Measurements from ENCODE around the gene ATP10A.

ATP10A gene

DNA sequence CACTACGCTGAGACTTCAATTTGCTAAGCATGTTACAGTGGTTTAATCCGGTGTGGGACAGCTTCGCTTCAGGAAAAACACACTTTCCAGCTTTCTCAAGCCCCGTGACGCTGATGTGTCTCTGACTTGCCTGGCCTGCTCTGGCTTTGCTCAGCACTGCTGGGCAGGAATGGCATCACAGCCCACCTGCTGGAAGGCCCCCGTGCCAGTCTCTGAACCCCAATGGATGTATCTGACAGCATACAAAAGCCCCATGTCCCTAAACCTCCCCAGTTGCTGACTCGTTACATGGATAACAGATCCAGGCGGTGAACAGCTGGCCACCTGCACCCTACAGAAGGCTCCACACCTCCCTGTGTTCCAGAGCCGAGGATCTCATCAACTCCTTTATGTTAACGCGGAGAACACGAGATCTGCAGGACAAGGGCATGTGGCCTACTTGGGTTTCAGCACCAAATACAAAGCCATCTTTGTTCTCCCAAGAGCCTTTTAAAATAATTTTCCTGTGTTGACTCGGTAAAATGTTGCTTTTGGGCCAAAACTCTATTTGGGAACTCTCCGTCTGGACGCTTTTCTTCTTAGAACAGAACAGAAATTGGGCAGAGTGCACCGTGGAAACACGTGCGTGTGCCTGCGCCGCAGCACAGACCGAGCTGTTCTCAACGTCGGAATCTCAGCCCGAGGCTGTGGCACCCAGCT, 61.4 kb downstream of the ATP10A start (continued):
- TF ChIP-seq, protein P1, sequence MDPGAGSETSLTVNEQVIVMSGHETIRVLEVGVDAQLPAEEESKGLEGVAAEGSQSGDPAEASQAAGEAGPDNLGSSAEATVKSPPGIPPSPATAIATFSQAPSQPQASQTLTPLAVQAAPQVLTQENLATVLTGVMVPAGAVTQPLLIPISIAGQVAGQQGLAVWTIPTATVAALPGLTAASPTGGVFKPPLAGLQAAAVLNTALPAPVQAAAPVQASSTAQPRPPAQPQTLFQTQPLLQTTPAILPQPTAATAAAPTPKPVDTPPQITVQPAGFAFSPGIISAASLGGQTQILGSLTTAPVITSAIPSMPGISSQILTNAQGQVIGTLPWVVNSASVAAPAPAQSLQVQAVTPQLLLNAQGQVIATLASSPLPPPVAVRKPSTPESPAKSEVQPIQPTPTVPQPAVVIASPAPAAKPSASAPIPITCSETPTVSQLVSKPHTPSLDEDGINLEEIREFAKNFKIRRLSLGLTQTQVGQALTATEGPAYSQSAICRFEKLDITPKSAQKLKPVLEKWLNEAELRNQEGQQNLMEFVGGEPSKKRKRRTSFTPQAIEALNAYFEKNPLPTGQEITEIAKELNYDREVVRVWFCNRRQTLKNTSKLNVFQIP (CRISPR knock-in tag; IDR thresholded peaks at IDR 0.05; ENCODE audit: borderline replicate concordance, low read depth), result no peak

DNA sequence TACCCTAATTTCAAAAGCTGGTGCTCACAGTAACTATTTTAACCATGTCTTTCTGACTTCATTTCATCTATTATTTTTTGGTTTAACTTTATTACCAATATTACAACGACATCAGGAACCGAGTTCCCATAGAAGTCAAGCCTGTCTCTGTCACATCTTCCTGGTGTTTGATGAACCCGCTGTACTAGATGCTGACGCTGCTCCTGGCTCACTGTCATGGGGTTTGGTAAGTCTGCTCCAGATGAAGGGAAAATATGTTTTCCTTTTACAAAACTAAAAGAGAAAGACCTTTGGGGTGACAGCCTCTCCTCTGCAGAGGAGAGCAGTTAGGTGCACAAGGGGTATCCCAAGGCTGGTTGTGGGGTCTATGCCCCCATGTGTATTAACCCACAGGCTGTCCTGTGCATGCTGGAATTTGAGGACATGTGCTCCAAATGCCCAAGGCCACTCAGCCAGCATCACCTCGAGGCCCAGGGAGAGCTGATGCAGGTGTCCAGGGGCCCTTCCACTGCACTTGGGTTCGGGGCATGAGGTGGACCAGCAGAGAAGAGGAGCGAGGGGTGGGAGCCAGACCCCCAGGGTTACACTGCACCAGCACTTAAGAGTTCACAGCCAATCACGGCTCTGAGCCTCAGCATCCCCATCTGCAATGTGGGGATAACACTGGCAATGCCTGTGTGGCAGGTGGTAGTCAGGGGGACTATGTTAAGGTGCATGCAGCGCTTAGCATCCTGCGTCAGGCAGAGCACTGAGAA, 62.2 kb downstream of the ATP10A start:
- TF ChIP-seq ZFP3 (CRISPR knock-in tag; IDR thresholded peaks at IDR 0.05) (no peak), ISL1 (CRISPR knock-in tag; IDR thresholded peaks at IDR 0.05) (no peak), ZNF8 (CRISPR knock-in tag; IDR thresholded peaks at IDR 0.05) (no peak), ZNF565 (CRISPR knock-in tag; conservative IDR thresholded peaks at IDR 0.05; ENCODE audit: low read depth) (no peak), ZC3H10 (CRISPR knock-in tag; IDR thresholded peaks at IDR 0.05) (no peak), ZNF70 (CRISPR knock-in tag; IDR thresholded peaks at IDR 0.05) (no peak), OSR1 (CRISPR knock-in tag; IDR thresholded peaks at IDR 0.05) (no peak), SNAI2 (CRISPR knock-in tag; IDR thresholded peaks at IDR 0.05) (no peak), ARNTL (CRISPR knock-in tag; IDR thresholded peaks at IDR 0.05; ENCODE audit: borderline replicate concordance, low read depth) (no peak), TOX (CRISPR knock-in tag; IDR thresholded peaks at IDR 0.05; ENCODE audit: borderline replicate concordance) (no peak), RARB (CRISPR knock-in tag; IDR thresholded peaks at IDR 0.05) (no peak), GLIS3 (CRISPR knock-in tag; IDR thresholded peaks at IDR 0.05) (no peak), CSDC2 (CRISPR knock-in tag; IDR thresholded peaks at IDR 0.05) (no peak)
- TF ChIP-seq, protein P2, sequence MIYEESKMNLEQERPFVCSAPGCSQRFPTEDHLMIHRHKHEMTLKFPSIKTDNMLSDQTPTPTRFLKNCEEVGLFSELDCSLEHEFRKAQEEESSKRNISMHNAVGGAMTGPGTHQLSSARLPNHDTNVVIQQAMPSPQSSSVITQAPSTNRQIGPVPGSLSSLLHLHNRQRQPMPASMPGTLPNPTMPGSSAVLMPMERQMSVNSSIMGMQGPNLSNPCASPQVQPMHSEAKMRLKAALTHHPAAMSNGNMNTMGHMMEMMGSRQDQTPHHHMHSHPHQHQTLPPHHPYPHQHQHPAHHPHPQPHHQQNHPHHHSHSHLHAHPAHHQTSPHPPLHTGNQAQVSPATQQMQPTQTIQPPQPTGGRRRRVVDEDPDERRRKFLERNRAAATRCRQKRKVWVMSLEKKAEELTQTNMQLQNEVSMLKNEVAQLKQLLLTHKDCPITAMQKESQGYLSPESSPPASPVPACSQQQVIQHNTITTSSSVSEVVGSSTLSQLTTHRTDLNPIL (CRISPR knock-in tag; IDR thresholded peaks at IDR 0.05; ENCODE audit: low read depth), result no peak
- TF ChIP-seq, protein P3, sequence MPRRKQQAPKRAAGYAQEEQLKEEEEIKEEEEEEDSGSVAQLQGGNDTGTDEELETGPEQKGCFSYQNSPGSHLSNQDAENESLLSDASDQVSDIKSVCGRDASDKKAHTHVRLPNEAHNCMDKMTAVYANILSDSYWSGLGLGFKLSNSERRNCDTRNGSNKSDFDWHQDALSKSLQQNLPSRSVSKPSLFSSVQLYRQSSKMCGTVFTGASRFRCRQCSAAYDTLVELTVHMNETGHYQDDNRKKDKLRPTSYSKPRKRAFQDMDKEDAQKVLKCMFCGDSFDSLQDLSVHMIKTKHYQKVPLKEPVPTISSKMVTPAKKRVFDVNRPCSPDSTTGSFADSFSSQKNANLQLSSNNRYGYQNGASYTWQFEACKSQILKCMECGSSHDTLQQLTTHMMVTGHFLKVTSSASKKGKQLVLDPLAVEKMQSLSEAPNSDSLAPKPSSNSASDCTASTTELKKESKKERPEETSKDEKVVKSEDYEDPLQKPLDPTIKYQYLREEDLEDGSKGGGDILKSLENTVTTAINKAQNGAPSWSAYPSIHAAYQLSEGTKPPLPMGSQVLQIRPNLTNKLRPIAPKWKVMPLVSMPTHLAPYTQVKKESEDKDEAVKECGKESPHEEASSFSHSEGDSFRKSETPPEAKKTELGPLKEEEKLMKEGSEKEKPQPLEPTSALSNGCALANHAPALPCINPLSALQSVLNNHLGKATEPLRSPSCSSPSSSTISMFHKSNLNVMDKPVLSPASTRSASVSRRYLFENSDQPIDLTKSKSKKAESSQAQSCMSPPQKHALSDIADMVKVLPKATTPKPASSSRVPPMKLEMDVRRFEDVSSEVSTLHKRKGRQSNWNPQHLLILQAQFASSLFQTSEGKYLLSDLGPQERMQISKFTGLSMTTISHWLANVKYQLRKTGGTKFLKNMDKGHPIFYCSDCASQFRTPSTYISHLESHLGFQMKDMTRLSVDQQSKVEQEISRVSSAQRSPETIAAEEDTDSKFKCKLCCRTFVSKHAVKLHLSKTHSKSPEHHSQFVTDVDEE (CRISPR knock-in tag; IDR thresholded peaks at IDR 0.05), result no peak
- TF ChIP-seq, protein P4, sequence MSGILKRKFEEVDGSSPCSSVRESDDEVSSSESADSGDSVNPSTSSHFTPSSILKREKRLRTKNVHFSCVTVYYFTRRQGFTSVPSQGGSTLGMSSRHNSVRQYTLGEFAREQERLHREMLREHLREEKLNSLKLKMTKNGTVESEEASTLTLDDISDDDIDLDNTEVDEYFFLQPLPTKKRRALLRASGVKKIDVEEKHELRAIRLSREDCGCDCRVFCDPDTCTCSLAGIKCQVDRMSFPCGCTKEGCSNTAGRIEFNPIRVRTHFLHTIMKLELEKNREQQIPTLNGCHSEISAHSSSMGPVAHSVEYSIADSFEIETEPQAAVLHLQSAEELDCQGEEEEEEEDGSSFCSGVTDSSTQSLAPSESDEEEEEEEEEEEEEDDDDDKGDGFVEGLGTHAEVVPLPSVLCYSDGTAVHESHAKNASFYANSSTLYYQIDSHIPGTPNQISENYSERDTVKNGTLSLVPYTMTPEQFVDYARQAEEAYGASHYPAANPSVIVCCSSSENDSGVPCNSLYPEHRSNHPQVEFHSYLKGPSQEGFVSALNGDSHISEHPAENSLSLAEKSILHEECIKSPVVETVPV (CRISPR knock-in tag; IDR thresholded peaks at IDR 0.05), result no peak
- TF ChIP-seq, protein P1 (CRISPR knock-in tag; IDR thresholded peaks at IDR 0.05; ENCODE audit: borderline replicate concordance, low read depth), result no peak
- no peak for ATAC-seq

DNA sequence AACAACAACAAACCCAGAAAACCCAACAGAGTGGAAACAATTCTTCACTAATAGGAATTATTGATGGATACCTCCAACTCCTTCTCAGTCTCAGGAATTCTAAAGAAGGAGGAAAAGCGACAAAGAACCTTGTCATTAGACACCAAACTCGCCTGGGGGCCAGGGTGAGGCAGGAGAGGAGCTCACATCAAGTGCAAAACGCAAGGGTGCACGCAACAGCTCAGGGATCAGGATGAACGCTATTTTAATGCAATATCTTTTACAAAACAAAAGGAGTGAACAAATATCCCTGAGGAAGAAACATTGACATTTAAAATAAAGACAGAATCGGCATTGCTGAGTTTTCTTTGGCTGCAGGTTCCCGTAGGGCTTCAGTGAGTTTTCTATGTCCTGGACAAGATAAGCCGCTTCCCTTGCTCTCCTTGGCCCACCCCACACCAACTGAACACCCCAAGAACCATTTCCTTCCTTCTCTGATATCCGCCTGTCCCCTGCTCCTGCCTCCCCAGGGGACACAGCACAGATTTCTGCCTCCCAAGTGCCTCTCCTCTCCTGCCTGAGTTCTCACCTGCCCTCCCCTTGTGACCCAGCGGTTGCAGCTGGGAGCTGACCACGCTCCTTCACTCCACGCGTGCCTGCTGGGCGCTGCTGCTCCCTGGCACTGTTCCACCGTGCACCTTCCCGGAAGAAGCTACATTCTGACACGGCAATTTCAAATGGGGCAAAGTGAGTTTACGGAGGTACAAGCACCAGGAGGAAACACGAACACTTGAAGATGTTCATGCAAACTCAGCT, 63.0 kb downstream of the ATP10A start:
- no peak for ATAC-seq
- no peak for TF ChIP-seq ZFP3 (CRISPR knock-in tag; IDR thresholded peaks at IDR 0.05)
- TF ChIP-seq, protein P4 (CRISPR knock-in tag; IDR thresholded peaks at IDR 0.05), result no peak
- no peak for TF ChIP-seq PPARA (CRISPR knock-in tag; IDR thresholded peaks at IDR 0.05; ENCODE audit: borderline replicate concordance)
- TF ChIP-seq, protein P3 (CRISPR knock-in tag; IDR thresholded peaks at IDR 0.05), result no peak
- TF ChIP-seq SNAI2 (CRISPR knock-in tag; IDR thresholded peaks at IDR 0.05), result no peak
- TF ChIP-seq BACH2 (CRISPR knock-in tag; IDR thresholded peaks at IDR 0.05; ENCODE audit: borderline replicate concordance), result no peak
- no peak for TF ChIP-seq TCF4 (CRISPR knock-in tag; IDR thresholded peaks at IDR 0.05; ENCODE audit: borderline replicate concordance)
- TF ChIP-seq OSR1 (CRISPR knock-in tag; IDR thresholded peaks at IDR 0.05), result no peak
